H1 (cell line): Measurements from ENCODE around the gene ACOT7. TPM values are rescaled to one million over a fixed set of nuclear protein-coding genes. Genes with fewer than 3 reads are reported as not detected.

Experiments used
- ATF3 ChIP-seq: IDR thresholded peaks from 2 replicates; pipeline ENCODE4 v1.6.1; 2011; ENCODE audit warnings: low read depth, mild to moderate bottlenecking, low read length; ENCODE audit not compliant: insufficient read depth
- CREB1 ChIP-seq: IDR thresholded peaks from 2 replicates; pipeline ENCODE4 v1.6.1; 2012; ENCODE audit warnings: inconsistent platforms
- CTCF ChIP-seq, 3 experiments: IDR thresholded peaks; 1 replicate in 2 of 3; 2 replicates in 1 of 3; pipeline versions ENCODE4 v1.5.1 to v1.6.1; 2011; ENCODE audit warnings: low read length in 3 of 3, mild to moderate bottlenecking in 3 of 3, inconsistent platforms in 2 of 3, low read depth in 1 of 3, moderate library complexity in 1 of 3; ENCODE audit not compliant: insufficient read depth in 1 of 3; ENCODE audit errors: control extremely low read depth in 1 of 3
- EZH2 ChIP-seq: fragments of 200-600 bp; sonication (generic); IDR thresholded peaks from 2 replicates; pipeline ENCODE4 v1.7.1; 2012; ENCODE audit warnings: low read depth, mild to moderate bottlenecking, moderate library complexity, low read length, inconsistent platforms; ENCODE audit not compliant: severe bottlenecking
- KDM4A ChIP-seq: IDR thresholded peaks from one replicate; pipeline ENCODE4 v1.7.1; 2012; ENCODE audit warnings: low read depth, mild to moderate bottlenecking, moderate library complexity, low read length, inconsistent platforms; ENCODE audit not compliant: severe bottlenecking
- MAX ChIP-seq: IDR thresholded peaks from 2 replicates; pipeline ENCODE4 v1.6.1; 2012; ENCODE audit warnings: inconsistent platforms
- PHF8 ChIP-seq: fragments of 200-600 bp; sonication (generic); conservative IDR thresholded peaks from 2 replicates; pipeline ENCODE4 v1.7.1; 2012; ENCODE audit warnings: low read depth, mild to moderate bottlenecking, inconsistent platforms, low read length, moderate library complexity
- POLR2AphosphoS5 ChIP-seq: IDR thresholded peaks from 2 replicates; pipeline ENCODE4 v1.6.1; 2011; ENCODE audit warnings: low read depth, low read length
- POU5F1 ChIP-seq: IDR thresholded peaks from 2 replicates; pipeline ENCODE4 v1.6.1; 2011; ENCODE audit warnings: low read depth, mild to moderate bottlenecking, low read length, moderate library complexity
- RNF2 ChIP-seq: fragments of 200-900, 300-1000 bp; sonication (generic); IDR thresholded peaks from 2 replicates; pipeline ENCODE4 v1.7.1; 2016; ENCODE audit warnings: borderline replicate concordance, low read depth, mild to moderate bottlenecking, antibody characterized with exemption, low read length; ENCODE audit not compliant: poor library complexity, severe bottlenecking; ENCODE audit errors: missing control alignments
- polyA plus RNA-seq, 7 experiments: library from polyadenylated mRNA; depleted of rRNA in 3 of 7; stranded (reverse) in 5 of 7; unstranded in 2 of 7; fragments of >200 nt in 5 of 7; fragments of 200-250 nt in 2 of 7; gene quantifications; 1 replicate in 5 of 7; 2 replicates in 1 of 7; 4 replicates in 1 of 7; pipeline versions ENCODE4 v1.2.1 to v1.2.3, GENCODE V29; 2011 to 2013; ENCODE audit warnings: missing spikeins in 2 of 7, mixed read lengths in 2 of 7
- total RNA-seq: library from RNA; stranded (reverse); fragmentation: NEBNext Ultra II Directional; extraction: Animal tissue kit (Norgen Biotek cat#: 25700); gene quantifications from 2 replicates; pipeline ENCODE4 v1.2.1, GENCODE V29; 2021

Gene ACOT7
- total and polyA plus RNA-seq, 2 of the 8 experiments (the other 6 are each of a cell fraction or from before 2014, with no cell fraction given) = 151 to 214 TPM

- TF ChIP-seq CTCF (IDR thresholded peaks at IDR 0.05; ENCODE audit: control extremely low read depth in 1 of 3, insufficient read depth in 1 of 3, low read depth in 1 of 3, low read length in 3 of 3) (no peak), KDM4A (no peak), MAX (no peak), EZH2 (no peak), RNF2 (no peak), CREB1 (no peak), POU5F1 (no peak), ATF3 (no peak), PHF8 (no peak), POLR2AphosphoS5 (no peak)
Observed at GRCh38 chr1:6237093-6237492, 156.5 kb downstream of the ACOT7 start (continued).
